Measurements from ENCODE around the gene STK4. TPM values are rescaled to one million over a fixed set of nuclear protein-coding genes. Genes with fewer than 3 reads are reported as not detected.
A peak's percentile ranks its signal among the peaks of the same experiment; 100 is the strongest.

The STK4 gene
- total RNA-seq, 1 experiment from 2014 or later = 31.4 TPM

DNA sequence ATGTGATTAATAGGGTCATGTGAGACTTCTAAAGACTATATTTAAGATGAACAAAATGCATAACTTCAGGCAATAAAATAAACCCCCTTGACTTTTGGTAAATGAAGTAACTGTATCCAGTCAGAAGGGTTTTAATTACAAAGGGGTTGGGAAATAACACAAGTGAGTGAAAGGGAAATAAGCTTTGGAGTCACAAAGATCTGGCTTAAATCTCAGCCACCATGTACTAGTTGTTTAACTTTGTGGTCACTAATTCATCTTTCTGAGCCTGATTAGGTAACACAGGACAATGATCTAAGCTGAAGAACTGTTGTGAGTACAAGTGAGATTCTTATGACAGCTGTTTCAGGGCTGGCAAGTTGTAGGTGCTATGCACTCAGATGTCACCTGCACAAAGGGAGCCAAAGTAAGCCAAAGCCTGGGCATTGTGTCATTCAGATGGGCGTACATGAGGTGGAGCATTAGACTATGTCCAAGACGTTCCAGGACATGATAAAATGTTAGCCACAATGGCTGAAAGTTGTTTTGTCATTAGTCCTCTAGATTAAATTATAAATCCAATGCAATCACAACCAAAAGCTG, 19.9 kb upstream of the STK4 start:
- DNase-seq (ENCODE audit: low read depth, low spot score) = no peak

GRCh38 chr20:44948107-44948506, 18.2 kb upstream of the STK4 start:
- no peak for DNase-seq (ENCODE audit: low read depth, low spot score)
- in situ Hi-C loops (cut with HindIII; ENCODE audit: low pct_unique_long_range_greater_than_20kb, low sequenced_read_pairs) = no loop called here

More for the DNA sequence above, 19.9 kb upstream of the STK4 start:
- in situ Hi-C loops (cut with HindIII; ENCODE audit: low pct_unique_long_range_greater_than_20kb, low sequenced_read_pairs) = no loop called here

DNA sequence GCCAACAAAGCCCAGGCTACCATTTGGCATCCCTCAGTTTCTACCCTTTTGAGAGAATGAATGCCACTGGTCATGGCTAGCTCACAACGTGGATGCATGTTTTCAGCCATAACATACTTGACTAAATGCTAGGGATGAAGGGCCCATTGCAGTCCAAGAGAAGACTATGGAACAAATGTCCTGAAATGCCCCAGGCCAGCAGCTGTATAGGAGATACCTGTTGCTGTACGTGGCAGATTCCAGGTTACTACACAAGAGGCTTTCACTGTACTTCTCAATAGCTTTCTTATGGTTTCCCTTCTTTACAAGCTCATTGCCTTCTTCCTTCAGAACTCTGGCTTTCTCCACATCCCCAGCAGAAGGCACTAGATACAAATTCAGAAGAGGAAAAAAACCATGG, 17.8 kb upstream of the STK4 start:
- in situ Hi-C loops (cut with HindIII; ENCODE audit: low pct_unique_long_range_greater_than_20kb, low sequenced_read_pairs) = no loop called here
- DNase-seq (ENCODE audit: low read depth, low spot score) = no peak

DNA sequence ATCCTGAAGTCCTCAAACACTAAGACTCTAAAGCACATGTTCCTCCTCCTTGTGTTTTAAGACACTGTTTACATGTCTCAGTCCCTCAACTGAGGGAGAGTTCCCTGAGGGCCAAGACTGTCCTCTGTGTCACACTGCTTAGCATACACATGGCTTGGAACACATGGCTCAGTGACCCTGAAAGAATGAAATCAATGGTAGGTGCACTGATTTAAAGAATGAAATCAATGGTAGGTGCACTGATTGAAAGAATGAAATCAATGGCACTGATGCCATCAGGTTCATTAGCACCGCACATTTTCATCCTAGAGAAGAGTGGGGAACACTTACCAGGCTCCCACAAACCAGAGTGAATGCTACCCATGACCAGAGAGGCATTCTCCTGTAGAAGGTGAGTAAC, 15.9 kb upstream of the STK4 start:
- in situ Hi-C loops (cut with HindIII; ENCODE audit: low pct_unique_long_range_greater_than_20kb, low sequenced_read_pairs) = no loop called here
- no peak for DNase-seq (ENCODE audit: low read depth, low spot score)

DNA sequence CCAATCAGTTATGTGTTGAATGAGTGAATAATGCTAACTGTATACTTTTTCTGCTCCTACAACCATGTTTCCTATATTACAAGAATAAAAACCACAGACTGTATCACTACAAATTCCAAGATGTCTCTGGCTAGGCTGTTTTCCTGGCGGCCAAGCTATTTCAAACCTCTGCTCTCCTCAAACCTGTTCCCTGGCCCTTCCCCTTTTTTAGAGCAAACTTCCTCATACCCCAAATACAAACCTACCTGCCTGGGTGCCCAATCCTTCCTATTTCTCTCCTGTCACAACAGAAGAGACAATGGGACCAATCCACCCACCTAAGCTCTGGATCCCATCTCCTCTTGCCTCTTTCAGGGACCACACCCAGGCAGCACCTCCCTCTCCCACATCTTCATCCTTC, 13.6 kb upstream of the STK4 start:
- DNase-seq (ENCODE audit: low read depth, low spot score) = no peak
- in situ Hi-C loops (cut with HindIII; ENCODE audit: low pct_unique_long_range_greater_than_20kb, low sequenced_read_pairs) = no loop called here

DNA sequence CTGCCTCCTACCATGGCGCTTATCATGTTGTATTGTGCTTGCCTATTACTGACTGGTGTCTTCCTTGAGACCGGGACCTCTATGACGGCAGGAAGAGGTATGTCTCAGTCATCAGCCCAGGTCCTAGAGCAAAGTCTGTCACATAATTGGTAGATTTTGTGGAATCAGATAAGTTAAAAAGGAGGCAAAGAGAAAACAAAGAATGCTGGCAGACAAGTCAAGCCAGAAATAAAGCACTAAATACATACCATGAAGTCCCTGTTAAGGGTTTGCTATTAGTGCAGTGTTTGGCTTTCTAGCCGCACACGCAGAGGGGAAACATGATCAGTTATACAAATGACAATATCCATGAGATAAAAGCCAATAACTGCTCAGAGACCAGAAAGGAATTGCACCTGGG, 12.1 kb upstream of the STK4 start:
- no peak for DNase-seq (ENCODE audit: low read depth, low spot score)
- in situ Hi-C loops (cut with HindIII; ENCODE audit: low pct_unique_long_range_greater_than_20kb, low sequenced_read_pairs) = no loop called here

DNA sequence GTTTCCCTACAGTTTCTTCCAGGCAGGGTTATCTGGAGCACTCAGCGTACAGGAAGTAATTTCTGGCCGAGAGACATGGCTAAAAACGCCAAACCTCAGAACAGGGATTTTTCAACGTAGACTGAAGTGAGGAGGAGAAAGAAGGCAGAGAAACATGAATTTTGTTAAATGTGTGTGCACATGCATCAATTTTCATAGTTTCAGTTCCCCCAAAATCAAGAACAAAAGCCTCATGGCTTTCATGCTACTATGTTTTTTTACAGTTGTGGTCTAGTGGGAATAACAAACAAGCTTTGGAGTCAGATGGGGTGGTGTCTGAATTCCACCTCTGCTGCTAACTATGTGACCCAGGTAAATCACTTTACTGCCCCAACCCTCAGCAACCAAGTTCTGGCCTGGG, 11.0 kb upstream of the STK4 start:
- no peak for DNase-seq (ENCODE audit: low read depth, low spot score)
- in situ Hi-C loops (cut with HindIII; ENCODE audit: low pct_unique_long_range_greater_than_20kb, low sequenced_read_pairs) = no loop called here

DNA sequence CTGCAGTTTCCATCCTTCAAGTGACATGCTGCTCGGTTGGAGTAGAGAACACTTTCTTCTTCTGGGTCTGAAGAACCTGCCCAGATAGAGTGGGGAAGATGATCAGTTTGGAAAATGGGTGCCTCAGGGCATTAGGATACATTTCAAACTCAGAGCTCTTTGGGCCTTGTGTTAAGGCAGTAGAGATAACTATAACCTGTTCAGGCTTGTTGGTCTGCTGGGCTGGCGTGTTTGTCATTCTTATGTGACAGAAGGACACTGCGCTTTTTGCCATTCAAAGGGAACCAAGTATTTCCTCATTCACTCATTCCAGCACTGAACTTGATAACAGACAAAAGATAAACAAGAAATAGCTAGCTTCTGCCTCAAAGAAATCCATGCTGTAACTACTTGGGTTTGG, 9.9 kb upstream of the STK4 start:
- no peak for DNase-seq (ENCODE audit: low read depth, low spot score)
- in situ Hi-C loops (cut with HindIII; ENCODE audit: low pct_unique_long_range_greater_than_20kb, low sequenced_read_pairs) = no loop called here

DNA sequence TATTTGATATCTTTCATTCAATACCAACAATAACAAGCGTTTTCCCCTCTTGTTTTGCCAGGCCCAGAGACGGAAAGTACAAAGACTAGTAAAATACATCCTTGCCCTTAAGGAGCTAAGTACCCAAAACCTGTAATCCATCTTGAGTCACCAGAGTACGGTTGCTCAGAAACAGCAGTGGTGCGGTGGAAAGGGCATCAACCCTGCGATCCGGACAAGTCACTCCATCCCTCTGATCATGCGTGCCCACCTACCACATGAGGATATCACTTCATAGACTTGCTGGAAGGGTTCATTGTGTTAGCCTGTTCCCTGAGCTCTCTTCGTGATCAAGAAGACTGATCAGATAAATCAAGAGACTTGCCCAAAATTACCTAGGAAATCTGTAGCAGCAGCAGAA, 8.0 kb upstream of the STK4 start:
- no peak for DNase-seq (ENCODE audit: low read depth, low spot score)
- in situ Hi-C loops (cut with HindIII; ENCODE audit: low pct_unique_long_range_greater_than_20kb, low sequenced_read_pairs) = no loop called here

DNA sequence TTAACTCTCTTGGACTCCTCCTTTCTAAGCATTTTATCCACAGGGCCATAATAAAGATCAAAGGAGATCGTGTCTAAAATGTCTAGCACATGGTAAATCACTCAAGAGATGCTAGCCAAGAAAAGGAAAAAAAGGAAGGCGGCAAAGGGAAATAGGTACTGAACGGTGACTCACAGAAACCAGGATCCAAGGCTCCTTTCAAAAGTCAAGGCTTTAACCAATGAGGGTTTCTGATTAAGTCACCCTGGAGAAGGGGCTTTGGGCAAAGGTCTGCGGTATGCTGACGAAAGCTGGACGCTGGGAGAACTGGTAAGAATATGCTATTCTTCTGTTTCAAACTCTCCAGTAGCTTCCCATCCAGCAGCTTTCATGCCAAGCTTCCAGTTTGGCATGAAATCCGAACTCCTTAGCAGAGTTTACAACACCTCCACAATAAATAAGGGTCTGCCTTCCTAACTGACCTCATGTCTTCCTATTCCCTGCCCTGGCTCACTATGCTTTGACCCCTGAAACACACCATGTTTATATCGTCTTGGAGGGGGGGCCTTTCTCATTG, 7.2 kb upstream of the STK4 start:
- in situ Hi-C loops (cut with HindIII; ENCODE audit: low pct_unique_long_range_greater_than_20kb, low sequenced_read_pairs) = no loop called here
- no peak for DNase-seq (ENCODE audit: low read depth, low spot score)

GRCh38 chr20:44959638-44960102, 6.6 kb upstream of the STK4 start:
- in situ Hi-C loops (cut with HindIII; ENCODE audit: low pct_unique_long_range_greater_than_20kb, low sequenced_read_pairs) = no loop called here
- DNase-seq (ENCODE audit: low read depth, low spot score) = peak; percentile 41

- in situ Hi-C loops (cut with HindIII; ENCODE audit: low pct_unique_long_range_greater_than_20kb, low sequenced_read_pairs) = no loop called here
- peak; percentile 92 for DNase-seq (ENCODE audit: low read depth, low spot score)
Measured at GRCh38 chr20:44960103-44960852, 6.0 kb upstream of the STK4 start, which contains the start of gene TOMM34. TOMM34 (minus strand) TSS chr20:44960397; CDS start chr20:44960333, 64 bp downstream.

- in situ Hi-C loops (cut with HindIII; ENCODE audit: low pct_unique_long_range_greater_than_20kb, low sequenced_read_pairs) = no loop called here
- no peak for DNase-seq (ENCODE audit: low read depth, low spot score)
Measured at GRCh38 chr20:44961011-44961869, 5.1 kb upstream of the STK4 start.

DNA sequence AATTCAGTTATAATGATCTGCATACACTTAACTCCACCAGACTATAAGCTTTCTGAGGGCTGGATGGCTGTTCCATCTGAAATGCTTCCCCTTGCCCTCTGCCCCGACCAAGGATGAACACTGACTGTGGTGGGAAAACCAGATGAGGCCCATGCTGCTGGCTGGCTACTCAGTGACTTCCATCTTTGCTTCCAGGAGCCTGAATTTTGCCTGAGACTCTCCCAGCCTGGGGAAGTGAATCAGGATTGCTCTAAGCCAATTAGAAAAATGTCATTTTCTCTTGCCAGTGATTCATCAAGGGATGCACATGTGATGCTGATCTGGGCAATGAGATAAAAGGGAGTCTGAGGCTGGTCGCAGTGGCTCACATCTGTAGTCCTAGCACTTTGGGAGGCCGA, 4.4 kb upstream of the STK4 start:
- in situ Hi-C loops (cut with HindIII; ENCODE audit: low pct_unique_long_range_greater_than_20kb, low sequenced_read_pairs) = no loop called here
- DNase-seq (ENCODE audit: low read depth, low spot score) = peak; percentile 28

GRCh38 chr20:44962483-44962882, 3.8 kb upstream of the STK4 start:
- in situ Hi-C loops (cut with HindIII; ENCODE audit: low pct_unique_long_range_greater_than_20kb, low sequenced_read_pairs) = no loop called here
- DNase-seq (ENCODE audit: low read depth, low spot score) = no peak

DNA sequence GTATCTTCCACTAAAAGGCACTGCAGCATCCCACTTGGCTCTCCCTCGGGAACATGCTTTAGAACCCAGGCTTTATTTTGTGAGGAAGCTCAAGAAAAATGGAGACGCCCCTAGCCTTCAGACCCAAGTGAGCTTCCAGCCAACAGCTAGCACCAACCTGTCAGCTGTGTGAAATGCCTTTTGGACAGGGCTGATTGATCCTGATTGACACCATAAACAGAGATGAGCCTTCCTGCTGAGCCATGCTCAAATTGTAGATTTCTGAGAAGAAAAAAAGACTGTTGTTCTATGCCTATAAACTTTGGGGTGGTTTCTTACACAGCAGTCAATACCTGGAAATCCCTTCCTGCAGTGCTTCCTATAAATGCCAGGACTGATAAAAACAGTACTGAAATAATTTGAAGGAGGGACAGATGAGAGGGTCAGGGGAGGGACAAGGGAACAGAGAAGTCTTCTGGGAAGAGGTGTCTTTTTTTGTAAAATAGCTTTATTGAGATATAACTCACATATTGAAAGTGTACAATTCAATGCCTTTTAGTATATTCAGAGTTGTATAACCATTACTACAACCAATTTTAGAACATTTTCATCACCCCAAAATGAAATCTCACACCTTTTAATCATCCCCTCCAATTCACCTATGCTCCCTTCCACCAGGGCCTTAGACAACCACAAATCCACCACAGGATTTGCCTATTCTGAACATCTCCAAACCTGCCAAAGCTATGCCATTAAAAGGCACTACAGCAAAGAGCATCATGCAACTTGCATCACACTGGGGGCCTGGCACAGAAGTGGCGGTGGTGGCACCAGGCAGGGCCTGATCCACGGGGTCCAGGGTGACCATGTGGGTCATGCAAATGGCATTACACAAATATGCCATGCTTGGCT, 2.7 kb upstream of the STK4 start:
- no peak for DNase-seq (ENCODE audit: low read depth, low spot score)
- in situ Hi-C loops (cut with HindIII; ENCODE audit: low pct_unique_long_range_greater_than_20kb, low sequenced_read_pairs) = no loop called here

- DNase-seq (ENCODE audit: low read depth, low spot score) = no peak
- in situ Hi-C loops (cut with HindIII; ENCODE audit: low pct_unique_long_range_greater_than_20kb, low sequenced_read_pairs) = no loop called here
Measured at GRCh38 chr20:44965651-44966029, 672 bp upstream of the STK4 start.

Measured in SK-MEL-5 (cell line).